AG04450 (cell line): Measurements from ENCODE around the gene PHF20. TPM values are rescaled to one million over a fixed set of nuclear protein-coding genes. Genes with fewer than 3 reads are reported as not detected.

ENCODE experiments used
- CTCF ChIA-PET: fragments of 300-600, 350-600 bp; formaldehyde crosslinking; extraction: SDS; loops from one replicate; lab custom pipeline; 2022; ENCODE audit warnings: antibody characterized with exemption, inconsistent platforms; lab: Charles Lee
- POLR2A ChIA-PET: fragments of 350-600 bp; formaldehyde crosslinking; extraction: SDS; loops from one replicate; lab custom pipeline; 2021; ENCODE audit warnings: antibody characterized with exemption, inconsistent platforms; lab: Yijun Ruan, JAX
- DNase-seq: peaks from one replicate; pipeline ENCODE4 v3.0.0-alpha.2; 2011; ENCODE audit warnings: low read depth, low spot score
- H3K27ac ChIP-seq: one replicate; pipeline ENCODE4 v1.5.1; 2012; ENCODE audit warnings: low read depth, low read length, control low read depth
- H3K27me3 ChIP-seq: one replicate; pipeline ENCODE4 v1.6.0; 2012; ENCODE audit warnings: low read length; ENCODE audit not compliant: control insufficient read depth, insufficient read depth
- H3K4me3 ChIP-seq: 2 replicates; pipeline ENCODE4 v1.5.1; 2011; ENCODE audit warnings: mild to moderate bottlenecking, low read depth, low read length, control low read depth
- H3K9me3 ChIP-seq: 2 replicates; pipeline ENCODE4 v1.5.1; 2012; ENCODE audit warnings: low read length; ENCODE audit not compliant: control insufficient read depth, insufficient read depth
- polyA plus RNA-seq: library from polyadenylated mRNA; depleted of rRNA; stranded (reverse); fragments of >200 nt; gene quantifications from 2 replicates; pipeline ENCODE4 v1.2.3, GENCODE V29; 2011
- TF ChIP-seq, protein P1 (sequence below): IDR thresholded peaks from 2 replicates; pipeline ENCODE4 v1.5.1; 2011; ENCODE audit warnings: low read depth, low read length, control low read depth, inconsistent platforms

Gene PHF20
- polyA plus RNA-seq, 1 experiment = 30.6 TPM

GRCh38 chr20:35974256-35974655 is 202.4 kb downstream of the PHF20 start:
- H3K9me3 ChIP-seq = peaks cover 2% of the 10 kb centered on the region; the same call in 1 of the 2 replicates
- H3K27me3 ChIP-seq = peaks cover 3% of the 10 kb centered on the region
- TF ChIP-seq, protein P1, sequence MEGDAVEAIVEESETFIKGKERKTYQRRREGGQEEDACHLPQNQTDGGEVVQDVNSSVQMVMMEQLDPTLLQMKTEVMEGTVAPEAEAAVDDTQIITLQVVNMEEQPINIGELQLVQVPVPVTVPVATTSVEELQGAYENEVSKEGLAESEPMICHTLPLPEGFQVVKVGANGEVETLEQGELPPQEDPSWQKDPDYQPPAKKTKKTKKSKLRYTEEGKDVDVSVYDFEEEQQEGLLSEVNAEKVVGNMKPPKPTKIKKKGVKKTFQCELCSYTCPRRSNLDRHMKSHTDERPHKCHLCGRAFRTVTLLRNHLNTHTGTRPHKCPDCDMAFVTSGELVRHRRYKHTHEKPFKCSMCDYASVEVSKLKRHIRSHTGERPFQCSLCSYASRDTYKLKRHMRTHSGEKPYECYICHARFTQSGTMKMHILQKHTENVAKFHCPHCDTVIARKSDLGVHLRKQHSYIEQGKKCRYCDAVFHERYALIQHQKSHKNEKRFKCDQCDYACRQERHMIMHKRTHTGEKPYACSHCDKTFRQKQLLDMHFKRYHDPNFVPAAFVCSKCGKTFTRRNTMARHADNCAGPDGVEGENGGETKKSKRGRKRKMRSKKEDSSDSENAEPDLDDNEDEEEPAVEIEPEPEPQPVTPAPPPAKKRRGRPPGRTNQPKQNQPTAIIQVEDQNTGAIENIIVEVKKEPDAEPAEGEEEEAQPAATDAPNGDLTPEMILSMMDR = no peak
- ChIA-PET CTCF (interaction anchor here (0.6 kb wide), 1 partner anchor 20 kb away, joined by 4 read pairs; no protein-coding TSS in a partner anchor), POLR2A (no interaction called here)
- H3K27ac ChIP-seq = no peak overlapping the region
- DNase-seq = no peak
- no peak overlapping the region for H3K4me3 ChIP-seq

DNA sequence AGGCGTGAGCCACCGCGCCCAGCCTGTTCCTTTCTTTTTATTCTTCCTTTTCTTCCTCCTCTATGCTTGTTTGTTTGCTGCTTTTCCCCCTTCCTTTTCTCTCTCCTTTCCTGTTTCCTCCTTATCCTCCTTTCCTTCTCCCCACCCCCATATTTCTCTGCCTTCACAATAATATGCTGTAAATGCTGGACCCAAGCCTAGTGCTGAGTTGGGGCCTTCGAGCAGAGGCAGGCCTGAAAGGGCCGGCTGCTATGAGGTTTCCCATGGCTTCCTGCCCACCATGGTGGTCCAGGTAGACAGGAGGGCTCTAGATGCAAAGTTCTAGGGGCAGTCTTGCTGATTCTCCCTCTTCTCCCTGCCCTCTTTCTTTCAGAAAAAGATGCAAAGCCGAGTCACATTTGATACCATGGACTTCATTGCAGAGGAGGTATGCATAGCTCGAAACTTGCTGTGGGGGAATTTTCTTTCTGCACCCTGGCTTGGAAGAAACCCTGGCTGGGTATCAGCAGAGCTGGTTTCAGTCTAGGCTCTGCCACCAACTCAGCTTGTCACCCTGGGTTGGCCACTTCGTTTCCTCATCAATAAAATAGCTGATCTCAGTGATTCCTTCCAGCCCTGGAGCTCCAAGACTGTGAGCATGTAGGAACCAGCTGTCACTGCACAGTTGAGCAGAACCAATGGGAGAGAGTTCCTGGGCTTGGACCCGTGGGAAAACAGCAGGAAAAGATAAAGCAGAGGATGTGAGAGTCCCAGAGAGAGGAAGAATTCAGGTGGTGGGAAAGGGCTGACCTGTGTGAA is 204.0 kb downstream of the PHF20 start:
- Histone ChIP-seq H3K27ac (no peak overlapping the region), H3K9me3 (peaks cover 2% of the 10 kb centered on the region; the same call in 1 of the 2 replicates), H3K27me3 (peaks cover 14% of the 10 kb centered on the region), H3K4me3 (no peak overlapping the region)
- CTCF ChIA-PET = interaction anchor here (2.0 to 10.1 kb wide), 2 partner anchors 17 to 163 kb away, joined by 7 to 112 read pairs; no protein-coding TSS in a partner anchor
- POLR2A ChIA-PET = interaction anchor here (0.6 kb wide), 1 partner anchor 360 kb away, joined by 3 read pairs; the partner anchor contains the start of gene SPAG4
- TF ChIP-seq, protein P1 = no peak
- no peak for DNase-seq

DNA sequence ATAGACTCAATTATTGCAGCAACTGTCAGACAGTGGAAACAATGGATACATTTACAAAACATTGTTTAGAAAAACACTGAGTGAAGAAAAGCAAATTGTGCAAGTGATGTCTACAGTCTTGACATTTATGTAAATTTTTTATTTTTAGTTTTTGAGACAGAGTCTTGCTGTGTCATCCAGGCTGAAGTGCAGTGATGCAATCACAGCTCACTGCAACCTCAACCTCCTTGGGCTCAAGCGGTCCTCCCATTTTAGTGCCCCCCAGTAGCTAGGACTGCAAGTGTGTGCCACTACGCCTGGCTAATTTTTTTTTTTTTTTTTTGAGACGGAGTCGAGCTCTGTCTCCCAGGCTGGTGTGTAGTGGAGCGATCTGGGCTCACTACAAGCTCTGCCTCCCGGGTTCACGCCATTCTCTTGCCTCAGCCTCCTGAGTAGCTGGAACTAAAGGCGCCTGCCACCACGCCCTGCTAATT is 206.3 kb downstream of the PHF20 start:
- ChIA-PET POLR2A (no interaction called here), CTCF (interaction anchor here (0.9 to 10.1 kb wide), 3 partner anchors 14 to 24 kb away, joined by 4 to 112 read pairs (median 14); partner anchors contain the start of gene SCAND1)
- no peak for DNase-seq

DNA sequence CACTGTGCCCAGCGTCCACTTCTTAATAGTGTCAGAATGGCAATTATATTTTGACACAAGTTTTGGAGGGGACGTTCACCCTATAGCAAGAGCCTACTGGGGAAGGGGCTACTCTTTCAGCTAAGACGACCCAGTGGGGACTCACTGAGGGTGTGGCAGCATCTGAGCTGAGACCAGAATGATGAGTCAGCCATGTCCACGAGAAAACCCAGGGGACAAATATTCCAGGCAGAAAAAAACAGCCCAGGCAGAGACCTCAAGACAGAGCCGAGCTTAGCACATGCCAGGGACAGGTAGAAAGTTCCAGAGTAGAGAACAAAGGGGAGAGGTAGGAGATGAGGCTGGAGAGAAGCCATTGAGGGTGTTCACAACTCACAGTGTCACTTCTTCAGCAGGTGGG is 207.7 kb downstream of the PHF20 start:
- POLR2A ChIA-PET = no interaction called here

More for the DNA sequence above, 206.3 kb downstream of the PHF20 start:
- peaks cover 15% of the 10 kb centered on the region for H3K27me3 ChIP-seq
- no peak overlapping the region for H3K4me3 ChIP-seq
- H3K27ac ChIP-seq = no peak overlapping the region
- no peaks in the 10 kb centered on the region for H3K9me3 ChIP-seq
- TF ChIP-seq, protein P1 = no peak

More for the DNA sequence above, 207.7 kb downstream of the PHF20 start:
- H3K4me3 ChIP-seq = no peak overlapping the region
- TF ChIP-seq, protein P1 = no peak
- peaks cover 18% of the 10 kb centered on the region for H3K27me3 ChIP-seq
- no peaks in the 10 kb centered on the region for H3K9me3 ChIP-seq
- H3K27ac ChIP-seq = no peak overlapping the region
- no peak for DNase-seq
- CTCF ChIA-PET = interaction anchor here (1.6 to 10.1 kb wide), 3 partner anchors 13 to 25 kb away, joined by 4 to 112 read pairs (median 6); partner anchors contain the start of gene SCAND1
